Urinary bladder (tissue), 4 donors: ENCODE measurements around the gene DCTN4. TPM values are rescaled to one million over a fixed set of nuclear protein-coding genes. Genes with fewer than 3 reads are reported as not detected.
A peak's percentile ranks its signal among the peaks of the same experiment; 100 is the strongest.
"Not testable (repeated sequence)": the region's sequence is repeated elsewhere in the genome, so short reads cannot be mapped to it uniquely, and the experiment has no call there.

Experiments
- DNase-seq: peaks from one replicate; pipeline ENCODE4 v3.0.0-alpha.2; 2015; ENCODE audit errors: extremely low spot score
- H3K27ac ChIP-seq: one replicate; pipeline ENCODE4 v1.5.1; 2013; ENCODE audit warnings: low read depth, mild to moderate bottlenecking, moderate library complexity
- H3K36me3 ChIP-seq: one replicate; pipeline ENCODE4 v1.6.1; 2013; ENCODE audit warnings: mild to moderate bottlenecking, moderate library complexity; ENCODE audit not compliant: insufficient read depth
- H3K4me1 ChIP-seq: one replicate; pipeline ENCODE4 v1.6.1; 2013; ENCODE audit warnings: mild to moderate bottlenecking, moderate library complexity; ENCODE audit not compliant: insufficient read depth
- H3K4me3 ChIP-seq: one replicate; pipeline ENCODE4 v1.5.1; 2013; ENCODE audit warnings: low read depth, low read length
- WGBS: extraction: QIAGEN DNeasy Blood & Tissue Kit; methylation state at CpG from one replicate; pipeline ENCODE4 v1.1.7; 2013; 5-methylcytosine and 5-hydroxymethylcytosine counted together
- polyA plus RNA-seq: library from polyadenylated mRNA; stranded (reverse); fragments of 200-250 nt; gene quantifications from one replicate; pipeline ENCODE4 v1.2.3, GENCODE V29; 2013
- total RNA-seq: library from RNA; depleted of rRNA; stranded (reverse); fragments of >200 nt; gene quantifications from one replicate; pipeline ENCODE4 v1.2.3, GENCODE V29; 2014
- donor health status: healthy with polysubstance abuse.
- donor health status: healthy.

The DCTN4 gene
- 95.5 TPM for total RNA-seq
- polyA plus RNA-seq = 29.4 TPM

- H3K4me3 ChIP-seq = peak within 1 kb of the TSS; percentile 49
- H3K27ac ChIP-seq = peak within 1 kb of the TSS; percentile 96
- WGBS = 1% methylated on average over 51 of the region's 51 CpGs
- peaks cover 7% of the 10 kb centered on the region for H3K36me3 ChIP-seq
- H3K4me1 ChIP-seq = peaks cover 1% of the 10 kb centered on the region
- DNase-seq = peak; percentile 99
These were observed at the start of gene DCTN4 for GRCh38 chr5:150758531-150759333. TSS of gene DCTN4 (minus strand) at chr5:150759017. CDS start at chr5:150758993, 24 bp downstream.

GRCh38 chr5:150804388-150804787 is 45.6 kb upstream of the DCTN4 start:
- Histone ChIP-seq H3K4me3 (no peak overlapping the region), H3K4me1 (no peaks in the 10 kb centered on the region), H3K36me3 (no peaks in the 10 kb centered on the region), H3K27ac (no peak overlapping the region)
- 92% methylated on average over 6 of the region's 6 CpGs for WGBS
- no peak for DNase-seq

GRCh38 chr5:150801117-150801927 is 42.5 kb upstream of the DCTN4 start:
- Histone ChIP-seq H3K4me3 (peak overlapping the region; percentile 12), H3K27ac (no peak overlapping the region), H3K36me3 (no peaks in the 10 kb centered on the region), H3K4me1 (no peaks in the 10 kb centered on the region)
- WGBS = 7% methylated on average over 15 of the region's 15 CpGs
- no peak for DNase-seq

GRCh38 chr5:150797384-150797783 is 38.6 kb upstream of the DCTN4 start:
- Histone ChIP-seq H3K4me3 (no peak overlapping the region), H3K36me3 (no peaks in the 10 kb centered on the region), H3K4me1 (no peaks in the 10 kb centered on the region), H3K27ac (no peak overlapping the region)
- no peak for DNase-seq
- WGBS = 93% methylated on average over 2 of the region's 2 CpGs

- Histone ChIP-seq H3K4me3 (no peak overlapping the region), H3K4me1 (no peaks in the 10 kb centered on the region), H3K36me3 (no peaks in the 10 kb centered on the region), H3K27ac (no peak overlapping the region)
- 81% methylated on average over 2 of the region's 2 CpGs for WGBS
- DNase-seq = no peak
These were observed 36.1 kb upstream of the DCTN4 start for GRCh38 chr5:150794927-150795326.

GRCh38 chr5:150793423-150793888 is 34.6 kb upstream of the DCTN4 start:
- 68% methylated on average over 2 of the region's 2 CpGs for WGBS
- DNase-seq, H3K4me3 ChIP-seq, H3K36me3 ChIP-seq, H3K4me1 ChIP-seq, H3K27ac ChIP-seq: not testable (repeated sequence)

- Histone ChIP-seq H3K36me3 (no peaks in the 10 kb centered on the region), H3K4me3 (no peak overlapping the region), H3K27ac (no peak overlapping the region), H3K4me1 (peaks cover 2% of the 10 kb centered on the region)
- DNase-seq = no peak
These were observed 32.7 kb upstream of the DCTN4 start for GRCh38 chr5:150791536-150791935.

GRCh38 chr5:150789943-150790611 is 31.3 kb upstream of the DCTN4 start:
- Histone ChIP-seq H3K4me3 (no peak overlapping the region), H3K27ac (peak overlapping the region; percentile 43), H3K4me1 (peaks cover 2% of the 10 kb centered on the region), H3K36me3 (no peaks in the 10 kb centered on the region)
- 27% methylated on average over 7 of the region's 7 CpGs for WGBS
- DNase-seq = no peak

- Histone ChIP-seq H3K4me1 (peaks cover 2% of the 10 kb centered on the region), H3K4me3 (no peak overlapping the region), H3K27ac (no peak overlapping the region), H3K36me3 (no peaks in the 10 kb centered on the region)
- 70% methylated on average over 6 of the region's 6 CpGs for WGBS
- DNase-seq = no peak
These were observed 30.6 kb upstream of the DCTN4 start for GRCh38 chr5:150789450-150789849.

GRCh38 chr5:150788977-150789376 is 30.2 kb upstream of the DCTN4 start:
- H3K4me1 ChIP-seq = peaks cover 2% of the 10 kb centered on the region
- no peak overlapping the region for H3K27ac ChIP-seq
- DNase-seq = no peak

GRCh38 chr5:150787656-150788055 is 28.8 kb upstream of the DCTN4 start:
- WGBS = 43% methylated on average over 1 of the region's 1 CpG
- no peak for DNase-seq
- Histone ChIP-seq H3K36me3 (no peaks in the 10 kb centered on the region), H3K4me3 (no peak overlapping the region), H3K4me1 (peaks cover 2% of the 10 kb centered on the region), H3K27ac (no peak overlapping the region)

More at GRCh38 chr5:150788977-150789376, 30.2 kb upstream of the DCTN4 start:
- no peaks in the 10 kb centered on the region for H3K36me3 ChIP-seq
- no peak overlapping the region for H3K4me3 ChIP-seq

- no peak for DNase-seq
- peaks cover 2% of the 10 kb centered on the region for H3K4me1 ChIP-seq
These were observed 28.1 kb upstream of the DCTN4 start for GRCh38 chr5:150786876-150787275.

GRCh38 chr5:150785950-150786349 is 27.1 kb upstream of the DCTN4 start:
- H3K4me3 ChIP-seq = no peak overlapping the region
- peaks cover 2% of the 10 kb centered on the region for H3K4me1 ChIP-seq
- no peak overlapping the region for H3K27ac ChIP-seq
- H3K36me3 ChIP-seq = no peaks in the 10 kb centered on the region
- no peak for DNase-seq
- 96% methylated on average over 1 of the region's 1 CpG for WGBS

More at GRCh38 chr5:150786876-150787275, 28.1 kb upstream of the DCTN4 start:
- H3K27ac ChIP-seq = no peak overlapping the region
- WGBS = 94% methylated on average over 1 of the region's 1 CpG
- H3K36me3 ChIP-seq = no peaks in the 10 kb centered on the region
- no peak overlapping the region for H3K4me3 ChIP-seq
